DMS 273 (cell line): ENCODE results near the gene IFI44.

Experiments
- DNase-seq: peaks from one replicate; lab custom pipeline; 2025; ENCODE audit not compliant: unreplicated experiment; lab: John Stamatoyannopoulos, UW

The IFI44 gene

DNA sequence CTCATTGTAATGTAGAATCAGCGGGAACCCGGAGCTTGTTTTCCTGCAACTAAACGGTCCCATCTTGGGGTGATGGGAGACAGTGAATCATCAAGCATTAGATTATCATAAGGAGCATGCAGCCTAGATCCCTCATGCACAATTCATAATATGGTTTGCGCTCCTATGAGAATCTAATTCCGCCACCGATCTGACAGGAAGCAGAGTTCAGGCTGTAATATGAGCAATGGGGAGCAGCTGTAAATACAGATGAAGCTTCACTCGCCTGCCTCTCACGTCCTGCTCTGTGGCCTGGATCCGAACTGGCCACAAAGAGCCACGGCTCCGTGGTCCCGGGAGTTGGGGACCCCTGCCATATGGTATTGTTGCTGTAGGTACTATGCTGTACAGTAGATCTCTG lies 1.6 kb downstream of the IFI44 start:
- peak; percentile 83 for DNase-seq

GRCh38 chr1:78652019-78652560 lies 2.5 kb downstream of the IFI44 start:
- peak; percentile 25 for DNase-seq

DNA sequence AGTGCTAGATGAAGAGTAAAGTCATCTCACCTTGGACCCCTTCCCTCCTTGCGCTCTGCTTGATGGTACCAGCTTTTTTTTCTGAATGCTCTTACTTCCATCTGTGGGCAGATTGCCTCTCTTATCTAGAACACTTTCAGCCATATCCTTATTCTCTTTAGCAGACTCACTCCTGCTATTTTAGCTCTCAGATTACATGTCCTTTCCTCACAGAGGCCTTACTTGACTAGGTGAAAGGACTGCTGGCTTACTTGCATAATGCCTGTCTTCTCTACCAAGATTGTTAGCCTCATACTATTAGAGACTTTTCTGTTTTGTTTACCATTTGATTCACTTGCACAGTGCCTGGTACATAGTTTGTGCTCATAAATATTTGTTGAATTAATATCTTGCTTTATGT lies 9.3 kb downstream of the IFI44 start:
- DNase-seq: no peak

- DNase-seq: no peak
These were observed 14.3 kb downstream of the IFI44 start for GRCh38 chr1:78663923-78664322.

- DNase-seq: no peak
These were observed 15.1 kb downstream of the IFI44 start for GRCh38 chr1:78664763-78665162.

GRCh38 chr1:78665809-78666208 lies 16.2 kb downstream of the IFI44 start:
- peak; percentile 23 for DNase-seq

DNA sequence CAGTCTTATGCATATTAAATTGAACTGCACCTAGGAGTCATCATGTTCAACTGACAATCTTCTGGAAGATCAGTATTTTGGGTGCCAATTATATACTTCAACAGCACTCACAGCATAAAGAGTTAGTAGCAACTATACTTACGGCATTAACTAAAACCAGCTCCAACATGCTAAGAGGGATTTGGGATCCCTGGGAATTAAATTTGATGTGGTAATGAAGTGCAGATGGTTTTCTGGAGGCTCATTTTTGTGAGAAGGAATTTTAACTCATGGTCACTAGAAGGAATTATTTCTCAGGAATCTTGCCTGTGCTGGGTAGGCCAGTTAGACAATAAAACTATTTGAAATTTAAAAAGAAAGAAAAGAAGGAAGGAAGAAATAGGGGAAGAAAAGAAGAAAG lies 18.3 kb downstream of the IFI44 start:
- peak; percentile 70 for DNase-seq

- DNase-seq: peak; percentile 91
These were observed 18.8 kb downstream of the IFI44 start for GRCh38 chr1:78668427-78668826.

DNA sequence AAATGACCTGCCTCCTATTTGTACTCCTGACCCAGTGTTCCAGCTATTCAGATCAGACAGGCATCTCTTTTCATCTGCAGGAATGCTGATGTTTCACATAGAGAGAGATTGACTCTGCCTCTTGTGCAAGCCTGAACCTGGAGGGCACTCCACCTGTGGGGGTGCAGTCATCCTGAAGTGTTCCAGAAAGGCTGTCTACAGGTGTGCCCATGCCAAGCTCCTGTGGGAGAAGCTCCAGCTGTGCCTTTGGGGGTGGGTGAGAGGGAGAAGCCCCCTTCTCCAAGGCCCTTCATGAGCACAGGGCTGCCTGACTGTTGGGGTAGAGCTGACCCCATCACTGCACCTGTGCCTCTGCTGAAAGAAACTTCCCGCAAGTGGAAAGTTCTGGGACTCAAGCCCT lies 22.8 kb downstream of the IFI44 start:
- no peak for DNase-seq

DNA sequence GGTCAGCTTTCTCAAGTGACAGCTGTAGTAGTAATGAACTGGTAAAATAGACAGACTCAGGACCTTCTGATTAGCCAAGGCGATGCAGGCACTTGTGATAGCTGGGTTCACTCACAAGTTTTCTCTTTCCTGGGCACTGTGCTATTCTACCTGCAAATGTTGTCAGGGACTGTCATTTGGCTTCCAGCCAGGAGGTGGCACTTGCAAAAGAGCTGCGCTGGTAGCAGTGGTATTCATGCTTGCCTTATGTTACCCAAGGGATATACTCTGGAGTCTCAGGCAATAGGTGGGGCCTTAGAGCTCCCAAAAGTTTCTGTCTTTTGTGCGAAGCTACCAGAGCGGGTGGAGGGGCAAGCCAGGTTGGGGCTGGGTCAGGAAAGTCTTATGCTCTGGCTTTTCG lies 23.5 kb downstream of the IFI44 start:
- peak; percentile 45 for DNase-seq

DNA sequence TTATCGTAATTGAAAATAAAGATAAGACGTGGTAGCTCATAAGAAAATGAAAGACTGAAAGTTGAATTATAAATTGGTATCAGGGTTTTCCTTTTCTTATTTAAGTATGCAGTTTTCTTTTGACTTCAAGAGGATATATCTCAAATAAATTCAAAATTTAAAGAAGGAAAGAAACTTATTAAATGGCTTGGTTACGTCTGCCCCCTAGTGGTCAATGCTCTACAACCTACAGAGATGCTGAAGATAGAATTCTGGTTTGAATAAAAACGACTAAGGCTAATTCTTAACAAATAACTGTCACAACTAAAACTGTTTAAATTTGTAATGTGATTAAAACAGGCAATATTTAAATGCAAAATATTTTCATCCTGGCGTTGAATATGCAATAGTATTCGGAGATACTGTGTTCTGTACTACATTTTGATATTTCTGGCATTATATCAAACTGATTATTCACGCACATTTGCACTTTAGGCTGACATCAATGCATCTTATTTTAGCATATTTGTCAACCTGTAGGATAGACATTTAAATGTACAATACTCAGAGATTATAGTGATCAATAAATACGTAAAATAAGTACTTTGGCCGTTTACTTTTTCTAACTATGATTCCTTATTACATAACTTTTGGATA lies 26.8 kb downstream of the IFI44 start:
- peak; percentile 86 for DNase-seq

- DNase-seq: no peak
These were observed 27.4 kb downstream of the IFI44 start for GRCh38 chr1:78676993-78677392.

GRCh38 chr1:78677788-78678187 lies 28.2 kb downstream of the IFI44 start:
- no peak for DNase-seq

- no peak for DNase-seq
These were observed 28.7 kb downstream of the IFI44 start for GRCh38 chr1:78678324-78678723.

GRCh38 chr1:78681265-78681664 lies 31.6 kb downstream of the IFI44 start:
- no peak for DNase-seq

- DNase-seq: no peak
These were observed 32.9 kb downstream of the IFI44 start for GRCh38 chr1:78682496-78682895.

DNA sequence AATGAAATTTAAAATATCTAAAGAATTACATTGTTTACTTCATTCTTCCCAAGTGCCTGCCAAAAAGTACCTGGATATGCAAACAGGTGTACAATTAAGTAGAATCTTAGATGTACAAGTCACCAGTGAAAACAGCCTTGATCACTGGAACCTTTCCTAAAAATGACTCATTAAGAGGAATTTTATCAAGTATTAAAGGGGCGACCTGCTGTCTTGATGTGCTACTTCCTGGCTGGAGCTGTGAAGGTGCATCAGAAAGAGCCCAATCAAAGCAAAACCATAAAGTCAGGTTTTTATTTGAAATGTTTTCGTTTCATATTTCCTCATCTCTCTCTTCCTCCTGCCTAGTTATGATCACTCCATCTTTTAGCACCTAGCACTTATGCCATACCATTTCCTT lies 33.4 kb downstream of the IFI44 start:
- no peak for DNase-seq

DNA sequence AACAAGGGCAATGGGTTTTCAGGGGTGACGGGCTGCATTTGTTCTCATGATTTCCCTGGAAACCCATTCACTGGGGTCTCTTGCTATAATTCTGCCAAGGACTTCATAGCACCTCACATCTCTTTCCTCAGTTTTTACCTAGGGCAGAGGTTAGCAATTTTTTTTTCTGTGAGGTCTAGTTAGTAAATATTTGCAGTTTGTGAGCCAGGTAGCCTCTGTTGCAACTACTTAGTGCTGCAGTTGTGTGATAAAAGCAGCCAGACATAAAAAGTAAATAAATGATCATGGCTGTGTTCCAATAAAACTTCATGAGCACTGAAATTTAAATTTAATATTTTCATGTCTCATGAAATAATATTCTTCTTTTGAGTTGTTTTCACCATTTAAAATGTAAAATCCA lies 37.7 kb downstream of the IFI44 start:
- no peak for DNase-seq

GRCh38 chr1:78687914-78688313 lies 38.3 kb downstream of the IFI44 start:
- no peak for DNase-seq

GRCh38 chr1:78688697-78689096 lies 39.1 kb downstream of the IFI44 start:
- peak; percentile 37 for DNase-seq

GRCh38 chr1:78690516-78690915 lies 40.9 kb downstream of the IFI44 start:
- DNase-seq: no peak

DNA sequence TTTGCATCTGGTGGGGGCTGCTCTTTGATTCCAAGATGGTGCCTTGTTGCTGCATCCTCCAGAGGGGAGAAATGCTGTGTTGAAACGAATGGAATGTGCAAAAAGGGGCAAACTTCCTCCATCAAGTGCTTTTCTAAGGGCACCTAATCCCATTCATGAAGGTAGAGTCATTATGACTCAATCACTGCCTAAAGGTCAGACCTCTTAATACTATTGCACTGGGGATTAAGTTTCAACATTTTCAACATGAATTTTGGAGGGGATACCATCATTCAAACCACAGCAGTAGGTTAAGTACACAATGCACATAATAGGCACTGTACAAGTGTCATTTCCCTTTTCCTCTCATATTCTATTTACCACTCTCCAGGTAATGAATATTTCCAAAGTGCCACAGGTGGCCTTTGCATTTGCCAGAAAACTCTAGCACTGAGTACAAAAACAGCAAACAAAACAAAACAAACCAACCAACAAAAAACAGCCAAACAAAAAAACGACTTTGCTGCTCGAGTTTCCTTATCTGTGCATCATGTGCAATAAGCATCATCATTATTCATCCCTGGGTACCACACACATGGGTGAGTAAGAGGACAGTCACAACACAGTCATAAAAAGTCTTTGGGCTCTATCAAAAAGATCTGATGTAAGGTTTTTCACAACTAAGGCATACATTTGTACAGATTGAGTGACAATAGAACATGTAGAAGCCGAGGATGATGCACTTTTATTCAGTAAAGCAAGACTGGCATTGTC lies 42.5 kb downstream of the IFI44 start:
- DNase-seq: no peak

DNA sequence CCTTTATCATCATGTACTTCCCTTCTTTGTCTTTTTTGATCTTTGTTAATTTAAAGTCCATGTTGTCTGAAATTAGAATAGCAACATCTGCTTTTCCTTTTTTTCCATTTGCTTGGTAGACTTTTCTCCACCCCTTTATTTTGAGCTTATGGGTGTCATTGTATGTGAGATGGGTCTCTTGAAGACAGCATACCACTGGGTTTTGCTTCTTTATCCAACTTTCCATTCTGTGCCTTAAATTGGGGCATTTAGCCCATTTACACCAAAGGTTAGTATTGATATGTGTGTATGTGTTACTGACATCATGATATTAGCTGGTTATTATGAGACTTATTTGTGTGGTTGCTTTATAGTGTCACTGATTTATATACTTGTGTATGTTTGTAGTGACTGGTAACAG lies 50.2 kb downstream of the IFI44 start:
- no peak for DNase-seq
